Measurements from ENCODE around the gene SFTA2. TPM values are rescaled to one million over a fixed set of nuclear protein-coding genes. Genes with fewer than 3 reads are reported as not detected.

The SFTA2 gene
- total and polyA plus RNA-seq, 9 of the 15 experiments (the other 6 are each of a cell fraction or from before 2014, with no cell fraction given): not detected

DNA sequence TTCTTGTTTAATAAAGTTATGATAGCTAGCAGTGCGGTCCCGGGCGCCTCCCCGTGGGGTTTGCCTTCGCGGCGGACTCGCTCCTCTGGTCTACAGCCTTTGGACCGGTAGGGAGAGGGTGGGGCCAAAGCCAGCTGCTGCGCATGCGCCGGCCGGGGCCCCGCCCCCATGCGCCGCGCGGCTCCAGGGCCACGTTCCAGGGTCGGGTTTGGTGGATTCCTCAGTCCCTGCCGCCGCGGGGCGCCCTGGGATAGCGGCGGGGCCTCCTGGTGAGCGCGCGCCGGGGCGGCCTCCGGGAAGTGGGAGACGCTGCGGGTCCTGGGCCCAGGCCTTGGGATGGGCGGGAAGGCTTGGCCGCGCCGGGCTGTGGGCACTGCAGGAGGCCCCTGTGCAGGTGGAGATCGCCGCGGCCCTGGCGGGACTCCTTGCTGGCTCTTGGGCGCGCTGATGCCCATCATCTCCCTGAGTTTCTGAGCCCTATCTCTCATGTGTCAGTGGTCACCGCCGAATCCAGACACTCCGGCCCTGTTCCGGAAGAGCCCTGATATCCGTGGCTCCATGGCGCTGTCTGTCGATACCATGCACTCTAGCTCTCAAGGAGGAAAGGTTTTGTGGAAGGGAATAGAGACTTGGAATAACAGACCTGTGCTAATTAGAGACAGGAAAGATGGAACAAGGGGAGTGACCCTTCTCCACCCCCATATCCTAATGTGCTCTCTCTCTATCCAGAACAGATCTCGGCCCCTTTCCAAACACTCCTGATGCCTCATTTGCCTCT is 17.7 kb downstream of the SFTA2 start, which contains the start of gene VARS2 (continued):
- no peak for TF ChIP-seq ZNF217 (CRISPR knock-in tag; IDR thresholded peaks at IDR 0.05)
- TF ChIP-seq, protein P1, sequence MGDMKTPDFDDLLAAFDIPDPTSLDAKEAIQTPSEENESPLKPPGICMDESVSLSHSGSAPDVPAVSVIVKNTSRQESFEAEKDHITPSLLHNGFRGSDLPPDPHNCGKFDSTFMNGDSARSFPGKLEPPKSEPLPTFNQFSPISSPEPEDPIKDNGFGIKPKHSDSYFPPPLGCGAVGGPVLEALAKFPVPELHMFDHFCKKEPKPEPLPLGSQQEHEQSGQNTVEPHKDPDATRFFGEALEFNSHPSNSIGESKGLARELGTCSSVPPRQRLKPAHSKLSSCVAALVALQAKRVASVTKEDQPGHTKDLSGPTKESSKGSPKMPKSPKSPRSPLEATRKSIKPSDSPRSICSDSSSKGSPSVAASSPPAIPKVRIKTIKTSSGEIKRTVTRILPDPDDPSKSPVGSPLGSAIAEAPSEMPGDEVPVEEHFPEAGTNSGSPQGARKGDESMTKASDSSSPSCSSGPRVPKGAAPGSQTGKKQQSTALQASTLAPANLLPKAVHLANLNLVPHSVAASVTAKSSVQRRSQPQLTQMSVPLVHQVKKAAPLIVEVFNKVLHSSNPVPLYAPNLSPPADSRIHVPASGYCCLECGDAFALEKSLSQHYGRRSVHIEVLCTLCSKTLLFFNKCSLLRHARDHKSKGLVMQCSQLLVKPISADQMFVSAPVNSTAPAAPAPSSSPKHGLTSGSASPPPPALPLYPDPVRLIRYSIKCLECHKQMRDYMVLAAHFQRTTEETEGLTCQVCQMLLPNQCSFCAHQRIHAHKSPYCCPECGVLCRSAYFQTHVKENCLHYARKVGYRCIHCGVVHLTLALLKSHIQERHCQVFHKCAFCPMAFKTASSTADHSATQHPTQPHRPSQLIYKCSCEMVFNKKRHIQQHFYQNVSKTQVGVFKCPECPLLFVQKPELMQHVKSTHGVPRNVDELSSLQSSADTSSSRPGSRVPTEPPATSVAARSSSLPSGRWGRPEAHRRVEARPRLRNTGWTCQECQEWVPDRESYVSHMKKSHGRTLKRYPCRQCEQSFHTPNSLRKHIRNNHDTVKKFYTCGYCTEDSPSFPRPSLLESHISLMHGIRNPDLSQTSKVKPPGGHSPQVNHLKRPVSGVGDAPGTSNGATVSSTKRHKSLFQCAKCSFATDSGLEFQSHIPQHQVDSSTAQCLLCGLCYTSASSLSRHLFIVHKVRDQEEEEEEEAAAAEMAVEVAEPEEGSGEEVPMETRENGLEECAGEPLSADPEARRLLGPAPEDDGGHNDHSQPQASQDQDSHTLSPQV (IDR thresholded peaks at IDR 0.05): peak; percentile 92
- peak; percentile 88 for TF ChIP-seq ZNF830 (CRISPR knock-in tag; IDR thresholded peaks at IDR 0.05)
- TF ChIP-seq ZNF3 (CRISPR knock-in tag; IDR thresholded peaks at IDR 0.05): no peak
- TF ChIP-seq, protein P2, sequence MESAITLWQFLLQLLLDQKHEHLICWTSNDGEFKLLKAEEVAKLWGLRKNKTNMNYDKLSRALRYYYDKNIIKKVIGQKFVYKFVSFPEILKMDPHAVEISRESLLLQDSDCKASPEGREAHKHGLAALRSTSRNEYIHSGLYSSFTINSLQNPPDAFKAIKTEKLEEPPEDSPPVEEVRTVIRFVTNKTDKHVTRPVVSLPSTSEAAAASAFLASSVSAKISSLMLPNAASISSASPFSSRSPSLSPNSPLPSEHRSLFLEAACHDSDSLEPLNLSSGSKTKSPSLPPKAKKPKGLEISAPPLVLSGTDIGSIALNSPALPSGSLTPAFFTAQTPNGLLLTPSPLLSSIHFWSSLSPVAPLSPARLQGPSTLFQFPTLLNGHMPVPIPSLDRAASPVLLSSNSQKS (CRISPR knock-in tag; IDR thresholded peaks at IDR 0.05): peak; percentile 78; the same call in 1 of the 2 replicates
- no peak for TF ChIP-seq FOXJ3 (CRISPR knock-in tag; IDR thresholded peaks at IDR 0.05)
- 0 out of 2 replicates have a peak, but pooled peaks have one; percentile 39 for TF ChIP-seq RBM34 (IDR thresholded peaks at IDR 0.05; ENCODE audit: borderline replicate concordance, insufficient read depth, low read length)
- peak; percentile 78; the same call in 1 of the 2 replicates for TF ChIP-seq TGIF2 (CRISPR knock-in tag; IDR thresholded peaks at IDR 0.05)
- peak; percentile 53; the same call in 1 of the 2 replicates for TF ChIP-seq ZNF23 (CRISPR knock-in tag; IDR thresholded peaks at IDR 0.05)
- peak; percentile 12 for TF ChIP-seq POU5F1 (IDR thresholded peaks at IDR 0.05; ENCODE audit: borderline replicate concordance, low read depth, low read length, partially characterized antibody)
- no peak for TF ChIP-seq DDX20 (tag; IDR thresholded peaks at IDR 0.05; ENCODE audit: low read depth)
- peak; percentile 51; the same call in 1 of the 2 replicates for TF ChIP-seq NCOA1 (IDR thresholded peaks at IDR 0.05; ENCODE audit: low read depth)
- peak; percentile 95 for TF ChIP-seq ERF (CRISPR knock-in tag; IDR thresholded peaks at IDR 0.05)
- TF ChIP-seq ZNF41 (CRISPR knock-in tag; conservative IDR thresholded peaks at IDR 0.05): peak; percentile 72
- no peak for TF ChIP-seq MEF2A (IDR thresholded peaks at IDR 0.05; ENCODE audit: control insufficient read depth, low read depth, low read length)
- TF ChIP-seq, protein P3, sequence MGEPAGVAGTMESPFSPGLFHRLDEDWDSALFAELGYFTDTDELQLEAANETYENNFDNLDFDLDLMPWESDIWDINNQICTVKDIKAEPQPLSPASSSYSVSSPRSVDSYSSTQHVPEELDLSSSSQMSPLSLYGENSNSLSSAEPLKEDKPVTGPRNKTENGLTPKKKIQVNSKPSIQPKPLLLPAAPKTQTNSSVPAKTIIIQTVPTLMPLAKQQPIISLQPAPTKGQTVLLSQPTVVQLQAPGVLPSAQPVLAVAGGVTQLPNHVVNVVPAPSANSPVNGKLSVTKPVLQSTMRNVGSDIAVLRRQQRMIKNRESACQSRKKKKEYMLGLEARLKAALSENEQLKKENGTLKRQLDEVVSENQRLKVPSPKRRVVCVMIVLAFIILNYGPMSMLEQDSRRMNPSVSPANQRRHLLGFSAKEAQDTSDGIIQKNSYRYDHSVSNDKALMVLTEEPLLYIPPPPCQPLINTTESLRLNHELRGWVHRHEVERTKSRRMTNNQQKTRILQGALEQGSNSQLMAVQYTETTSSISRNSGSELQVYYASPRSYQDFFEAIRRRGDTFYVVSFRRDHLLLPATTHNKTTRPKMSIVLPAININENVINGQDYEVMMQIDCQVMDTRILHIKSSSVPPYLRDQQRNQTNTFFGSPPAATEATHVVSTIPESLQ (CRISPR knock-in tag; IDR thresholded peaks at IDR 0.05): peak; percentile 84; the same call in 1 of the 2 replicates
- TF ChIP-seq ZNF583 (CRISPR knock-in tag; IDR thresholded peaks at IDR 0.05): peak; percentile 85

All from K562 (cell line).